Activated naive CD8-positive, alpha-beta T cell treated with anti-CD3 and anti-CD28 coated beads, Interleukin-2, amount 50 U/mL, for 24 hours (primary cell): Measurements from ENCODE around the gene KPNA3.

Experiments
- ATAC-seq: fragments of 150-1000 bp; cut with Tn5 transposase; one replicate; pipeline ENCODE4 v1.10.0; 2021
- DNase-seq: peaks from one replicate; pipeline ENCODE4 v3.0.0; 2021
- H3K27ac Mint-ChIP-seq: one replicate; pipeline ENCODE4 v1.8.0; 2021; ENCODE audit warnings: mild to moderate bottlenecking, mixed read lengths
- H3K27me3 Mint-ChIP-seq: one replicate; pipeline ENCODE4 v1.8.0; 2021; ENCODE audit warnings: mixed read lengths
- H3K36me3 Mint-ChIP-seq: one replicate; pipeline ENCODE4 v1.8.0; 2021; ENCODE audit warnings: low read depth, mixed read lengths
- H3K4me1 Mint-ChIP-seq: one replicate; pipeline ENCODE4 v1.8.0; 2021; ENCODE audit warnings: mixed read lengths
- H3K4me3 Mint-ChIP-seq: one replicate; pipeline ENCODE4 v1.8.0; 2021; ENCODE audit warnings: mild to moderate bottlenecking, moderate library complexity, mixed read lengths
- H3K9me3 Mint-ChIP-seq: one replicate; pipeline ENCODE4 v1.8.0; 2021; ENCODE audit warnings: mixed read lengths

The KPNA3 gene, protein sequence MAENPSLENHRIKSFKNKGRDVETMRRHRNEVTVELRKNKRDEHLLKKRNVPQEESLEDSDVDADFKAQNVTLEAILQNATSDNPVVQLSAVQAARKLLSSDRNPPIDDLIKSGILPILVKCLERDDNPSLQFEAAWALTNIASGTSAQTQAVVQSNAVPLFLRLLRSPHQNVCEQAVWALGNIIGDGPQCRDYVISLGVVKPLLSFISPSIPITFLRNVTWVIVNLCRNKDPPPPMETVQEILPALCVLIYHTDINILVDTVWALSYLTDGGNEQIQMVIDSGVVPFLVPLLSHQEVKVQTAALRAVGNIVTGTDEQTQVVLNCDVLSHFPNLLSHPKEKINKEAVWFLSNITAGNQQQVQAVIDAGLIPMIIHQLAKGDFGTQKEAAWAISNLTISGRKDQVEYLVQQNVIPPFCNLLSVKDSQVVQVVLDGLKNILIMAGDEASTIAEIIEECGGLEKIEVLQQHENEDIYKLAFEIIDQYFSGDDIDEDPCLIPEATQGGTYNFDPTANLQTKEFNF

DNA sequence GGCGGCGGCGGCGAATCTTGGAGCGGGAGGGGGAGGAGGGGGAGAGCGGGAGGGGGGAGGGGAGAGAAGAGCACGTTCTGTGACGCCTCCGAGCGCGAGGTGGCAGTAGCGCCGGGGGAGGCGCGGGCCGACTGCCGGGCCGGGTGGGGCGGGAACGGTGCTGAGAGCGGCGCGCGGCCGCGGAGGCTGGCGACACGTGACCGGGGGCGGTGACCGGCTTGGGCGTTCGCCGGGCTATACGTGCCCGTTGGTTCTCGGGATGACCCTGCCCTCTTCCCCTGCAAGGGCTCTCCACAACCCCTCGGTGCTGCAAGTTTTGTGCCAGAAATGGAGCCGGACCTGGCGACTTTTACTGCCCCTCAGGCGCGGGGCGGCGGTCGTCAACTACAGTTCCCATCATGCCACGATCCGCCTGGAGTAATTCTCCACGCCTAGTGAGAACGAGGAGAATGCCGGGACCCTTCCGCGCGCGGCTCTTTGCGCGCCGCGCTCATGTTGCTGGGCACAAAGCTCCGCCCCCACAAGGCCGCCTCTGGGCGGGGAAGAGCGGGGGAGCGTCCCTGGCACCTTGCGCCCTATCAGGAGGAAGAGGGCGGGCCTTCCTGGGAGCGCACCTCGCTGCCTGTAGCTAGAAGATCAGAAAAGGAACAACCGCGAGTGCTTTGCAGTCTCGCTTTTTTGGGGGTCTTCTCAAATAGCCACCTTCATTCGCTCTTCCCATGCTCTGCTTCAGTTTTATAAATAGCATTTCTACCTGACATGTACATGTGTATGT is at the start of gene KPNA3:
TSS of gene KPNA3 (minus strand) at position 133 of the 775 bp plus-strand sequence. CDS start 176 bp downstream, outside the sequence.
- peak within 1 kb of the TSS; percentile 93 for H3K27ac Mint-ChIP-seq
- no peaks in the 10 kb centered on the region for H3K9me3 Mint-ChIP-seq
- ATAC-seq (peak; percentile 96), DNase-seq (peak; percentile 93)
- no peaks in the 10 kb centered on the region for H3K27me3 Mint-ChIP-seq
- H3K36me3 Mint-ChIP-seq = peaks cover 24% of the 10 kb centered on the region
- H3K4me3 Mint-ChIP-seq = peak within 1 kb of the TSS; percentile 92
- peaks cover 35% of the 10 kb centered on the region for H3K4me1 Mint-ChIP-seq

DNA sequence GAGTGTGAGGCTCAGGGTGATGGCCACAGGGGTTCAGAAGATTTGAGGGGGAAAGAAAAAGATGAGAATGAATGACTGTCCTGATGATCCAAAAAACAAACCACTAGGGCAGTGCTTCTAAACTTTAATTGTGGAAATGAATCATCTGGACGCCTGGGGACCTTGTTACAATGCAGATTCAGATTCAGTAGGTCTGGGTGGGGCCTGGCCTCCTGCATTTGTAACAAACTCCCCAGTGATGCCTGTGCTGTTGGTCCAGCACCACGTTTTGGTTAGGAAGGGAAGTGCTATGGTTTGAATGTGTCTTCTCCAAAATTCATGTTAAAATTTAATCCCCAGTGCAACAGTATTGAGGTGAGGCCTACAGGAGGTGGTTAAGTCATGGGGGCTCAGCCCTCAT is 49.5 kb upstream of the KPNA3 start:
- Mint-ChIP-seq H3K27me3 (peaks cover 2% of the 10 kb centered on the region), H3K4me1 (no peaks in the 10 kb centered on the region), H3K36me3 (no peaks in the 10 kb centered on the region), H3K4me3 (no peak overlapping the region), H3K9me3 (no peaks in the 10 kb centered on the region), H3K27ac (no peak overlapping the region)
- ATAC-seq = no peak
- DNase-seq = no peak

DNA sequence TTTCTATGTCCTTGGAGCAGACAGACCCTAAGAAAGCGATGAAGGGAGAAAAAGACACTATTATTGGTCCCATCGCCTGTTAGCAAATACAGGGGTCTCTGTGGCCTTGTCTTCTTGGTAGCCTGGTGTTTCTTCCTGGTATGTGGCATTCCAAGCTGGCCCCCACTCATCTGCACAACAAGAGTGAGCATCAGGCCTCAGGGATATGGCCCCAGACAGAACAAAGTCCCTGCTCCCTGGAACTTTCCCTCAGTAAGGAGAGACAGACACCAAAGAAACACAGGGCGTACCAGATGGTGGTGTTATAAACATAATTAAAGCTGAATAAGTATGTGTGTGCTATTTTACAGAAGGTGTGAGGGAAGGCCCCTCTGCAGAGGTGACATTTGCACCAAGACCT is 48.2 kb upstream of the KPNA3 start:
- Mint-ChIP-seq H3K4me1 (no peaks in the 10 kb centered on the region), H3K4me3 (no peak overlapping the region), H3K27ac (no peak overlapping the region), H3K27me3 (no peaks in the 10 kb centered on the region), H3K9me3 (no peaks in the 10 kb centered on the region), H3K36me3 (no peaks in the 10 kb centered on the region)
- no peak for DNase-seq
- no peak for ATAC-seq

DNA sequence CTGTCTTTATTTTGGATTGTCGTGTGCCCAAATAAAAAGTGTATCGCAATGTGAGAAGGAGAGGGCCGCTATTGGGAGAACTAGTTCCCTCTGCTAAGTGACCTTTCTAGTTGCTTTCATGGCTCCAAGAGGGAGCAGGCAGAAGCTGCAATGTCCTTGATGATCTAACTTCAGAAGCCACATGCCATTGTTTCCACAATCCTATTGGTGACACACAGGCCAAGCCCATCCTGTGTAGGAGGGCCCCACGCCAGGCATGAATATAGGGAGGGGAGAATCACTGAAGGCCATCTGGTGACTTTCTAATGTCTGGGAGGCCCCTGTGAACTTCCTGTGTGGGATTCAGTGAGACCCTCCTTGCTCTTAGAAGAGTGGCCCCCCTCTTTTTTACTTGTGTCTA is 47.8 kb upstream of the KPNA3 start:
- no peaks in the 10 kb centered on the region for H3K27me3 Mint-ChIP-seq
- ATAC-seq = peak; percentile 37
- no peak for DNase-seq
- no peaks in the 10 kb centered on the region for H3K9me3 Mint-ChIP-seq
- no peak overlapping the region for H3K4me3 Mint-ChIP-seq
- no peak overlapping the region for H3K27ac Mint-ChIP-seq
- no peaks in the 10 kb centered on the region for H3K4me1 Mint-ChIP-seq
- H3K36me3 Mint-ChIP-seq = no peaks in the 10 kb centered on the region

DNA sequence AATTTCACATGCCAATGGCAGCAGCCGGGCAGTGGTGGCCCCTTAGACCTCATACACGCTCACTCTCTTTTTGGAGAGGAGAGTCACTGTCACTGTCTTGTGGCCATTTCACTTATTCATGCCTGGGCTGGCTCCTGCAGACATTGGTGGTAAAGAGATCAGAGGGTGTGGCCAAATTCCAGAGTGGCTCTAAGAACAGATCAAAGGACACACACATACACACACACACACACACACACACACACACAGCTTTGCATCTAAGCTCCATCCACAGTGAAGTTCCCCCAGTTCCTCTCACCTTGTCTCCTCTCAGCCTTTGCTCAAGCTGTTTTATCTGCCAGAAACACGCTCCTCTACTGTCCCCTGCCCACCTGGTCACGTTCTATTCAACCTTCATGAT is 46.5 kb upstream of the KPNA3 start:
- Mint-ChIP-seq H3K9me3 (no peaks in the 10 kb centered on the region), H3K4me1 (no peaks in the 10 kb centered on the region), H3K27me3 (no peaks in the 10 kb centered on the region), H3K36me3 (no peaks in the 10 kb centered on the region), H3K27ac (no peak overlapping the region), H3K4me3 (no peak overlapping the region)
- no peak for ATAC-seq
- DNase-seq = no peak

DNA sequence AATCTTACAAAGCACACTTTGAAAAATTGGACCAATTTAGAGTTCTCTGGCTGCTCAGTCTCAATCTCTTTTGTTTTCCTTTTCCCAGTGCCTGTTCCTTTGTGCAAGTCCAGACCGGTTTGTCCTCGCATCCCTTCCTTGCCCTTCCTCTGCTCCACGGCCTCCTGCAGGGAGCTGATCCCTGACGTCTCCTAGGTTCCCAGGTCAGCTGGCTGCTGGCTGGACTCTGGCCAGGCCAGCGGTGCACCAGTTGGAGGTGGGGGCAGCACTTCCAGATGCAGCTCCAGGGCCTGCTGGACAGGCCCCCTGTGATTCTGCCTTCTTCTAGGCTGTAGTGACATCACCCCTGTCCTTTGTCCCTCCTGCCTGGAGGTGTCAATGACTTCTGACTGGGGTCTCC is 44.0 kb upstream of the KPNA3 start:
- Mint-ChIP-seq H3K27ac (no peak overlapping the region), H3K27me3 (no peaks in the 10 kb centered on the region), H3K36me3 (no peaks in the 10 kb centered on the region), H3K9me3 (peaks cover 4% of the 10 kb centered on the region), H3K4me1 (no peaks in the 10 kb centered on the region), H3K4me3 (no peak overlapping the region)
- no peak for ATAC-seq
- DNase-seq = no peak

DNA sequence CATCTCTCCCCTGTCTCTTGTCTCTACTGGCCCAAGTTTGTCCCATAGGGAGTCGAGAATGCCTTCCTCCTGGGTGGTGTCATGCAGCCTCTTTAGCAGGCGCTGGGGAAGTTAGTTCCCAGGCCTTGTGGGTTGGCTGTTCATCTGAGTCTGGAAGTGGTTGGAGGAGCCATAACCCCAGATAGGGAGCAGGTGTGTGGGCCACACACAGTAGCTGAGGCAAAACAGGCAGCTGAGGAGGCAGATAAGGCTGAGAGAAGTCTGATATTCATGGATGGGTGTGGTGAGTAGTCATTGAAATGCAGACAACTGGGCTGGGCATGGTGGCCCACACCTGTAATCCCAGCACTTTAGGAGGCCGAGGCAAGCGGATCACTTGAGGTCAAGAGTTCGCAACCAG is 40.9 kb upstream of the KPNA3 start:
- ATAC-seq (no peak), DNase-seq (no peak)
- no peaks in the 10 kb centered on the region for H3K4me1 Mint-ChIP-seq
- peaks cover 15% of the 10 kb centered on the region for H3K9me3 Mint-ChIP-seq
- H3K27me3 Mint-ChIP-seq = no peaks in the 10 kb centered on the region
- no peak overlapping the region for H3K27ac Mint-ChIP-seq
- H3K36me3 Mint-ChIP-seq = no peaks in the 10 kb centered on the region
- H3K4me3 Mint-ChIP-seq = no peak overlapping the region

DNA sequence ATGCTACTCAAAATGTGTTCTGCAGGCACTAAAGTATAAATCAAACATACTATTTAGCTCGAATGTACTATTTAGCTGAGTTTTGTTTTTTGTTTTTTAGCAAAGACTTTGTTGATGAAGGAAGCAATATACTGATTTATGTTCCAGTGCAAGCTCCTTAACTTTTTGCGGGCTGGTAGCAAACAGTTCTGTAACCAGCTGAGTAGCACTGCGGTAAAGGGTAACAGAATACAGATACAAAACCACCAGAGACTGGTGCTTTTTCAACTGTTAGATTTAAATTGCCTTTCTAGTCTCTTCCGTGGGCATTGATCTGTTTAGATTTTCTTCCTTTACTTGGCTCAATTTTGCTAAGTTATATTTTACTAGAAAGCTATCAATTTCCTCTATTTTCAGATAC is 39.0 kb upstream of the KPNA3 start:
- DNase-seq (no peak), ATAC-seq (no peak)
- no peak overlapping the region for H3K4me3 Mint-ChIP-seq
- no peak overlapping the region for H3K27ac Mint-ChIP-seq
- H3K27me3 Mint-ChIP-seq = no peaks in the 10 kb centered on the region
- H3K4me1 Mint-ChIP-seq = no peaks in the 10 kb centered on the region
- peaks cover 15% of the 10 kb centered on the region for H3K9me3 Mint-ChIP-seq
- H3K36me3 Mint-ChIP-seq = no peaks in the 10 kb centered on the region

DNA sequence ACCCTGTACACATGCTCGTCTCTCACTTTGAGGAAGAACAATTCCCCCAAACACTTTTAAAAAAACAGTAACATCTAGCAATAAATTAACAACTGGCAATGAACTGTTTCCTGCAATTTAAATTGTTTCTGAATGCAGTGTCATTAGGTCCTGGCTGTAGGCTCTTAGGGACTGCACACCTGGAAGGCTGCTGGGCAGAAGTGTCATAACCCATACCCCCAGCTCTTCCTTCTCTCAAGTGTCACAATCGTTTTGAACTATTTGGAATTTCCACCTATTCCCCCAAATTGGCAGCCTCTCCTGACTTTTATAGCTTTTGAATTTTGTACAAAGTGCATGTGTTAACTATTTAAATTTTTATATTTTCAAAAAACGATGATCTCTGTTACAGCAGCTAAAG is 38.2 kb upstream of the KPNA3 start:
- Mint-ChIP-seq H3K4me3 (no peak overlapping the region), H3K27me3 (peaks cover 2% of the 10 kb centered on the region), H3K27ac (no peak overlapping the region), H3K9me3 (peaks cover 15% of the 10 kb centered on the region), H3K36me3 (no peaks in the 10 kb centered on the region), H3K4me1 (no peaks in the 10 kb centered on the region)
- DNase-seq (no peak), ATAC-seq (no peak)

DNA sequence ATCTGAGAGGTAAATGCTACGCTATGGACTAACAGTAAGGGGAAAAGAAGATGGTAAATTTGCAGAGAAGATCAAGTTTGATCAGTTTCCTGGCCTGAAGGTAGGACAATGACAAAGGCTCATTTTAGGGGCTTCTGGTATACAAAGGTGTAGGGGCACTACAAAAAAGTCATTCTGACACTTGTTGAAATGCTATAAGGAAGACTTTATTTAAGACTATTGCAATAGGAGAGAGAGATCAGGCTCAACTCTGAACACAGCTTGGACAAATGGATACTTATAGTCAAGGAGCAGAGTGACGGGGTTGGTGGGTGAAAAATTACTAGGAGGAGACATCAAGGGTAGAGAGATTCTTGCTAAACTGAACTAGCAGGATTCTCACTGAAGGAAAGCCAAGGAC is 37.2 kb upstream of the KPNA3 start:
- no peak for DNase-seq
- Mint-ChIP-seq H3K27ac (no peak overlapping the region), H3K4me1 (no peaks in the 10 kb centered on the region), H3K27me3 (peaks cover 3% of the 10 kb centered on the region), H3K36me3 (no peaks in the 10 kb centered on the region), H3K4me3 (no peak overlapping the region), H3K9me3 (peaks cover 15% of the 10 kb centered on the region)
- ATAC-seq = no peak

DNA sequence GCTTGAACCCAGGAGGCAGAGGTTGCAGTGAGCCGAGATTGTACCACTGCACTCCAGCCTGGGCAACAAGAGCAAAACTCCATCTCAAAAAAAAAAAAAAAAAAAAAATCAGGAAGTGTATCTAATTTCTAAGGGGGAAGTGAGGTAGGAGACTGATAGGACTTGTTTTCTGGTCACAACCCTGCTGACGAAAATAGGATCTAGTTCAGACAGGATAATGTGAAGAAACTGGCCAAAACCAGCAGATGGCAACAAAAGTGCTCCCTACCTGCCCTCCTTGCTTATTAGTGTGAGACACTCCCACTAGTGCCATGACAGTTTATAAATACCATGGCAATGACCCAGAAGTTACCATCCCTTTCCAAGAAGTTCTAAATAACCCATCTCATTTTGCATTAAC is 36.0 kb upstream of the KPNA3 start:
- H3K36me3 Mint-ChIP-seq = no peaks in the 10 kb centered on the region
- no peak overlapping the region for H3K4me3 Mint-ChIP-seq
- peaks cover 15% of the 10 kb centered on the region for H3K9me3 Mint-ChIP-seq
- H3K4me1 Mint-ChIP-seq = no peaks in the 10 kb centered on the region
- peaks cover 4% of the 10 kb centered on the region for H3K27me3 Mint-ChIP-seq
- no peak overlapping the region for H3K27ac Mint-ChIP-seq
- DNase-seq (no peak), ATAC-seq (no peak)

DNA sequence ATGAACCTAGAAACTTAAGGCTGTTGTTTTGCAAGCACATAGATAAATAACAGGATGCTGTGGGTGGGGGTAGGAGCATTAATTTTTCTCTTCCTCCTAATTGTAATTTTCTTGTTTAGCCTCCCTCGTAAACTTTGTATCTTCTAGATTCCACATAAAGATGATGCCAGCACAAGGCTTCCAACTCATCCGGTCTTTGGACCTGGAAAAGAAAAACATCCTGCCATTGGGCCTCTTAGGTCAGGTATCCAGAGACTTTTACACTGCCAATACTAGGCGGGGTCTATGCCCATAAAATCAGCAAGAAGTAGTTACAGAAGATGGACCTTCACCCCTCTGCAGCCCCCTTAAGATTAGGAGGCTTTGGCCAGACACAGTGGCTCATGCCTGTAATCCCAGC is 35.4 kb upstream of the KPNA3 start:
- no peaks in the 10 kb centered on the region for H3K36me3 Mint-ChIP-seq
- H3K4me1 Mint-ChIP-seq = no peaks in the 10 kb centered on the region
- H3K27me3 Mint-ChIP-seq = peaks cover 4% of the 10 kb centered on the region
- no peak overlapping the region for H3K27ac Mint-ChIP-seq
- ATAC-seq (no peak), DNase-seq (no peak)
- H3K9me3 Mint-ChIP-seq = peaks cover 15% of the 10 kb centered on the region
- no peak overlapping the region for H3K4me3 Mint-ChIP-seq

DNA sequence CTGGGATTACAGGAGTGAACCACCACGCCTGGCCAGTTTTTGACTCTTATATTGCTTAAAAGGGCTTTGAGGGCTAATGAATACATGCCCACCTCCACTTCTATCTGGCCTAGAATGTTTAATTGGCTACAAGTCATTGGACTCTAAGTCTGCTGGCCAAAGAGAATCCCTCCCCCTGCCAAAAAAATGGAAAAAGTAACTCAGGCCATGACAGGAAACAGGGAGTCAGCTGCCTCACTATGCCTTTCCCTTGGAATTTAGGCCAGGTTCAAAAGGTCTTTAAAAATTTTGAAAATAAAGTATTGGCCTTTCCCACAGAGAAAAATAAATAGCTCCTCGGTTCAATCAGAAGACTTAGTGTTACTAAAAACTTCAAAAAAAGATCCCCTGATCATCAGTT is 34.9 kb upstream of the KPNA3 start:
- Mint-ChIP-seq H3K27me3 (peaks cover 4% of the 10 kb centered on the region), H3K9me3 (peaks cover 10% of the 10 kb centered on the region), H3K27ac (no peak overlapping the region), H3K36me3 (no peaks in the 10 kb centered on the region), H3K4me1 (no peaks in the 10 kb centered on the region), H3K4me3 (no peak overlapping the region)
- ATAC-seq = no peak
- no peak for DNase-seq

DNA sequence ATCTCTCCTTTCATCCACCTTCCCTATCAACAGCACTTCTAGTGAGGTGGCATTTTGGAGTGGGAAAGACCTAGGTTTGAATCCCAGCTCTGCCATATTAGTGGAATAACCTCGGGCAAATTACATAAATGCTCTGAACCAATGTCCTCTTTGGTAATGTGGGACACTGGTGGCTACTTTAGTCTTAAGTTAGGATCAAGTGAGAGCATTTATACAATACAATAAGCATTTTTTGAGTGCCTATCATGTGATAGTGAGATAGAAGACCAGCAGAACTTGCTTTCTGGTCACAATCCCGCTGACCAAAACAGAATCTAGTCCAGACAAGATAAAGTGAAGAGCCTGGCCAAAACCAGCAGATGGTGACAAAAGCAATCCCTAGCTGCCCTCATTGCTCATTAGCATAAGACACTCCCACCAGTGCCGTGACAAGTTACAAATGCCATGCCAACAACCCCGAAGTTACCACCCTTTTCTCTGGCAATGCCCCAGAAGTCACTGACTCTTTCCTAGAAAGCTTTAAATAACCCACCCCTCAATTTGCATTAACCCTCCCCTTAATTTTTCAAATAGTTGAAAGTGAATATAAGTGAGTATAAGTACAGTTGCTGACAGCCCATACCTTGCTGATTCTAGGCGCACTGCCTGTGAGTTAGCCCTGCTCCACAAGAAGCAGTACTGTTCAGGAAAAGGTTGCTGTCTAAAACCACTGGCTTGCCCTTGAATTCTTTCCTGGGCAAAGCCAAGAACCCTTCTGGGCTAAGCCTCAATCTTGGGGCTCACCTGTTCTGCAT is 28.9 kb upstream of the KPNA3 start:
- no peaks in the 10 kb centered on the region for H3K36me3 Mint-ChIP-seq
- H3K27ac Mint-ChIP-seq = no peak overlapping the region
- ATAC-seq (no peak), DNase-seq (no peak)
- H3K27me3 Mint-ChIP-seq = peaks cover 10% of the 10 kb centered on the region
- no peak overlapping the region for H3K4me3 Mint-ChIP-seq
- H3K9me3 Mint-ChIP-seq = no peaks in the 10 kb centered on the region
- no peaks in the 10 kb centered on the region for H3K4me1 Mint-ChIP-seq
